Activated CD4-positive, alpha-beta T cell treated with anti-CD3 and anti-CD28 coated beads, Interleukin-2, amount 10 ng/mL, durations not matched to agents 24 days and 14 days (primary cell): ENCODE data around the gene CLEC2A. TPM values are rescaled to one million over a fixed set of nuclear protein-coding genes. Genes with fewer than 3 reads are reported as not detected.
"Not testable (repeated sequence)": the region's sequence is repeated elsewhere in the genome, so short reads cannot be mapped to it uniquely, and the experiment has no call there.

Source experiments
- DNase-seq: peaks from one replicate; pipeline ENCODE4 v3.0.0; 2022
- H3K27ac Mint-ChIP-seq: one replicate; pipeline ENCODE4 v1.8.0; 2022; ENCODE audit warnings: mild to moderate bottlenecking, mixed read lengths
- H3K27me3 Mint-ChIP-seq: one replicate; pipeline ENCODE4 v1.8.0; 2022; ENCODE audit warnings: mixed read lengths
- H3K36me3 Mint-ChIP-seq: one replicate; pipeline ENCODE4 v1.8.0; 2022; ENCODE audit warnings: low read depth, mild to moderate bottlenecking, mixed read lengths
- H3K4me1 Mint-ChIP-seq: one replicate; pipeline ENCODE4 v1.8.0; 2021; ENCODE audit warnings: mixed read lengths
- H3K4me3 Mint-ChIP-seq: one replicate; pipeline ENCODE4 v1.8.0; 2022; ENCODE audit warnings: mild to moderate bottlenecking, moderate library complexity, mixed read lengths
- H3K9me3 Mint-ChIP-seq: one replicate; pipeline ENCODE4 v1.8.0; 2021; ENCODE audit warnings: mixed read lengths
- intact Hi-C: fragments of 100-400 bp; cut with micrococcal nuclease; formaldehyde crosslinking; loops from one replicate; pipeline ENCODE4 v1.15.1; 2023
- total RNA-seq: library from RNA; stranded (reverse); gene quantifications from 2 replicates; pipeline ENCODE4 v1.2.3, GENCODE V29; 2022

The CLEC2A gene
- total RNA-seq, 1 donor from 2014 or later: not detected

DNA sequence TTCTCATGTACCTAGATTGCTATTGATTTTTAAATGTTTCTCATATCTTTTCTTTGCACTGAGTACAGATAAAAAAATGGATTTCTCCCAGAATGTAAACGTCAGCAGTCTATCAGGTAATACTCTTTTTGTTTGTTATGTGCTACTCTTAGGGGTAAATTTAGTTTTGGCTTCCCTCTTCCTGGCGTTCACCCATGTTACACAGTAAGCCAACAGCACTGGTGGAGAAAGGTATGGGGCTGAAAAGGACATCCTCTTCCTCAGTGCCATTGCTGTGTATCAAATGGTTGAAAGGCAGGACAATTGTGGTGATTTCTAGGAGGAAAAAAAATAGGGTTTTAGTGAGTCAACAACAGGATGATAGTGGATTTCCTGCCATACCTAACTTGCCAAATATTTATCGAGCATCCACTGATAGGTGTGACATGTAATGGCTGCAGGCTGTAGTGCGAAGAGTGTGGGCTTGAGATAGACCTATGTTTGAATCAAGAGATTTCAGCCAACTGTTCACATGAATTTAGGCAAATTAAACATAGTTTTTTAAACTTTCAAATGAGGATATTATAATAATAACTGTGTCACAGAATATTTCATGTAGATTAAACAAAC lies 43.4 kb downstream of the CLEC2A start:
- peaks cover 2% of the 10 kb centered on the region for H3K36me3 Mint-ChIP-seq
- no peak for DNase-seq
- no peak overlapping the region for H3K4me3 Mint-ChIP-seq
- intact Hi-C loops: no loop called here
- no peak overlapping the region for H3K27ac Mint-ChIP-seq
- H3K9me3 Mint-ChIP-seq: peaks cover 7% of the 10 kb centered on the region
- peaks cover 14% of the 10 kb centered on the region for H3K27me3 Mint-ChIP-seq
- peaks cover 5% of the 10 kb centered on the region for H3K4me1 Mint-ChIP-seq

- peaks cover 2% of the 10 kb centered on the region for H3K36me3 Mint-ChIP-seq
- H3K4me3 Mint-ChIP-seq: no peak overlapping the region
- H3K9me3 Mint-ChIP-seq: peaks cover 4% of the 10 kb centered on the region
- DNase-seq: no peak
- intact Hi-C loops: no loop called here
- H3K27me3 Mint-ChIP-seq: peaks cover 5% of the 10 kb centered on the region
- H3K27ac Mint-ChIP-seq: no peak overlapping the region
- peaks cover 4% of the 10 kb centered on the region for H3K4me1 Mint-ChIP-seq
Measured at GRCh38 chr12:9883175-9883574, 49.0 kb downstream of the CLEC2A start.

- H3K4me1 Mint-ChIP-seq: peaks cover 8% of the 10 kb centered on the region
- H3K27me3 Mint-ChIP-seq: peaks cover 5% of the 10 kb centered on the region
- peaks cover 2% of the 10 kb centered on the region for H3K36me3 Mint-ChIP-seq
- no peak overlapping the region for H3K4me3 Mint-ChIP-seq
- intact Hi-C loops: no loop called here
- no peak overlapping the region for H3K27ac Mint-ChIP-seq
- H3K9me3 Mint-ChIP-seq: peaks cover 4% of the 10 kb centered on the region
- no peak for DNase-seq
Measured at GRCh38 chr12:9881988-9882387, 50.2 kb downstream of the CLEC2A start.

DNA sequence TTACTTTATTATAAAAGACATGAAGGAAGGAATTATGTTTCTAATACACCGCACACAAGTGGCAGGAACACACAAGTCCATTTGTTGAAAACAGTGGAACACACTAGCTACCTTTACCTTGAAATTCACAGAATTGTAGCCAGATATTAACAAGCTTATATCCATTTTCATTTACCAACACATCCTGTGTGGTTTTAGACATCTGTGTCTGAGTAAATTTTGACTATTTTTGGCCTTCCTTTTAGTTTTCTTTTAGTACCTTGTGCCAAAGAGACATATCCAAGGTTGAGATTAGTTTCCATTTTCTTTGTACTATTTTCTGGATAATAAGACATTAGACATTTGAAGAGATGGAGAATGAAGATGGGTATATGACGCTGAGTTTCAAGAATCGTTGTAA lies 50.9 kb downstream of the CLEC2A start, which contains the start of gene KLRF2:
TSS of gene KLRF2 (plus strand) at position 244 of the 400 bp plus-strand sequence. CDS start at position 351, 107 bp downstream.
- H3K4me1 Mint-ChIP-seq: peaks cover 8% of the 10 kb centered on the region
- peaks cover 1% of the 10 kb centered on the region for H3K36me3 Mint-ChIP-seq
- H3K9me3 Mint-ChIP-seq: no peaks in the 10 kb centered on the region
- peaks cover 2% of the 10 kb centered on the region for H3K27me3 Mint-ChIP-seq
- no peak within 1 kb of the TSS for H3K27ac Mint-ChIP-seq
- H3K4me3 Mint-ChIP-seq: no peak within 1 kb of the TSS
- intact Hi-C loops: no loop called here
- DNase-seq: no peak

- no peak overlapping the region for H3K4me3 Mint-ChIP-seq
- H3K27ac Mint-ChIP-seq: no peak overlapping the region
- no peaks in the 10 kb centered on the region for H3K27me3 Mint-ChIP-seq
- no peak for DNase-seq
- no peaks in the 10 kb centered on the region for H3K9me3 Mint-ChIP-seq
- intact Hi-C loops: no loop called here
- H3K4me1 Mint-ChIP-seq: peaks cover 8% of the 10 kb centered on the region
- H3K36me3 Mint-ChIP-seq: no peaks in the 10 kb centered on the region
Measured at GRCh38 chr12:9880532-9881078, 51.6 kb downstream of the CLEC2A start.

GRCh38 chr12:9876120-9876519 lies 56.0 kb downstream of the CLEC2A start:
- H3K4me3 Mint-ChIP-seq, H3K27me3 Mint-ChIP-seq, H3K9me3 Mint-ChIP-seq, DNase-seq, H3K36me3 Mint-ChIP-seq, intact Hi-C loops, H3K27ac Mint-ChIP-seq: not testable (repeated sequence)
- H3K4me1 Mint-ChIP-seq: peaks cover 14% of the 10 kb centered on the region

GRCh38 chr12:9872742-9873141 lies 59.4 kb downstream of the CLEC2A start:
- H3K27me3 Mint-ChIP-seq: no peaks in the 10 kb centered on the region
- H3K27ac Mint-ChIP-seq: no peak overlapping the region
- DNase-seq: no peak
- H3K36me3 Mint-ChIP-seq: no peaks in the 10 kb centered on the region
- H3K4me3 Mint-ChIP-seq: no peak overlapping the region
- peaks cover 5% of the 10 kb centered on the region for H3K9me3 Mint-ChIP-seq
- intact Hi-C loops: no loop called here
- peaks cover 22% of the 10 kb centered on the region for H3K4me1 Mint-ChIP-seq

DNA sequence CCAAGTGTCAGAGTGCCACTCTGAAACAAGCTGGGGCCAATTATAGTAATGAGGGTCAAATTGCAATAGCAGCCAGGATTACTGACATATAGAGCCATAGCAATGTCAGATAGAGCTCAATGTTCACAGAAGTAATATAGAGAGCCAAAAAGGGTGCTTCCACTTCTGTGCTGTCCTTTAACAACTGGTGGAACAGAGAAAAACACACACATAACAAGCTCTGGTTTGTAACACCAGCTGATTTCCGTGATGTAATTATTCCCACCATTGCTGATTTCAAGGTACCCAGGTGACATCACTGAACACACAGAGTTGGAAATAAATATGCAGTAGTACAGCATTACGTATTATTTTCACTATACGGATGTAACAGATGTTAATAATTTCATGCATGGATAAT lies 60.0 kb downstream of the CLEC2A start:
- peaks cover 5% of the 10 kb centered on the region for H3K9me3 Mint-ChIP-seq
- DNase-seq: no peak
- H3K4me3 Mint-ChIP-seq: no peak overlapping the region
- H3K27ac Mint-ChIP-seq: no peak overlapping the region
- H3K36me3 Mint-ChIP-seq: no peaks in the 10 kb centered on the region
- H3K27me3 Mint-ChIP-seq: no peaks in the 10 kb centered on the region
- intact Hi-C loops: no loop called here
- H3K4me1 Mint-ChIP-seq: peaks cover 17% of the 10 kb centered on the region

- Mint-ChIP-seq H3K9me3 (peaks cover 4% of the 10 kb centered on the region), H3K36me3 (peaks cover 3% of the 10 kb centered on the region), H3K4me3 (peak overlapping the region; percentile 92), H3K27ac (peak overlapping the region; percentile 93), H3K4me1 (peaks cover 21% of the 10 kb centered on the region), H3K27me3 (no peaks in the 10 kb centered on the region)
- peak; percentile 65 for DNase-seq
- intact Hi-C loops: no loop called here
Measured at GRCh38 chr12:9870286-9870866, 61.8 kb downstream of the CLEC2A start.

GRCh38 chr12:9869307-9870161 lies 62.6 kb downstream of the CLEC2A start, which contains the start of gene CLEC2B:
Gene CLEC2B (minus strand): TSS chr12:9869354.
- intact Hi-C loops: loop anchor here (1.0 to 10.0 kb wide), 11 partner anchors 38 to 845 kb away; partner anchors contain the start of genes GABARAPL1 and MAGOHB
- DNase-seq: peak; percentile 80

DNA sequence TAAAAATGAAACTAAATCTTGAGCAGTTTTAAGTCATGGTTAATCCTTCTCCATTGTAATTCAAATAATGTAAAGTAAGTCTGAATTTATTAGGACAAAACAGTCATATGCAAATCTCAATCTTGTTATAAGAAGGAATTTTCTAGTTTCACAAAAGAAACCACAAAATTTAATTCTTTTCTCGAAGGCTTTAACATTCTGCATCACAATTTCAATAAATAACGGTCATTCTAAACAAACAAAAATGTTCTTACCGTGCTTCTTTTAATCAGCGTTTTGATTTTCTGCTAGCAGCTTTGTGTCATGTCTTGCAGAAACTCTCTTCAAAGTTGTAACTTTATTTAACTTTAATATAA lies 63.2 kb downstream of the CLEC2A start:
- Mint-ChIP-seq H3K4me3 (peak overlapping the region; percentile 92), H3K27me3 (no peaks in the 10 kb centered on the region), H3K27ac (peak overlapping the region; percentile 93), H3K4me1 (peaks cover 33% of the 10 kb centered on the region), H3K36me3 (peaks cover 9% of the 10 kb centered on the region), H3K9me3 (peaks cover 3% of the 10 kb centered on the region)
- intact Hi-C loops: loop anchor here (1.0 to 10.0 kb wide), 12 partner anchors 38 to 844 kb away; partner anchors contain the start of genes GABARAPL1 and MAGOHB
- DNase-seq: no peak

More at GRCh38 chr12:9869307-9870161, 62.6 kb downstream of the CLEC2A start, which contains the start of gene CLEC2B:
- Mint-ChIP-seq H3K9me3 (no peaks in the 10 kb centered on the region), H3K36me3 (peaks cover 4% of the 10 kb centered on the region), H3K27me3 (no peaks in the 10 kb centered on the region), H3K4me3 (peak within 1 kb of the TSS; percentile 92), H3K27ac (peak within 1 kb of the TSS; percentile 93), H3K4me1 (peaks cover 28% of the 10 kb centered on the region)

DNA sequence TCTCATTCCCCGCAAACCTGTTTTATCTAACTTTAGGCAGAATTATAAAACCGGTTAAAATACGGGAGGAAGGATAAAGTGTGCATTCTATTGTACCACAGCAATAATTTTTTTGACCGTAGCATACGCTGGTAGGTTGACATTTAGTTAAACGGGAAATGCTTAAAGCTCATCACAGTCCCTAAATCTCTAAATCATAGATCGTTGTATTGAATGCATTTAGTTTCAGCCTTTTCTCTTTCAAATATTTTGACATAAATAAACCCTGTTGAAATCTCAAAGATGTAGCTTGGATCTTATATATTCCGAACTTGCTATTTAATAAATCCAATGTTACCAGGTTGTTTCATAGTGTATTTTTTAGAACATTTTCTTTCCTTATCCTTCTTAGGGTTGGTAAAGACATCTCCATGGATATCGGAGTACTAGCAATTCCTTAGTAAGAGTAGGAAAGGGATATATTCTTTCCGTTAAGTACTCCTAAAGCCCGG lies 63.8 kb downstream of the CLEC2A start:
- intact Hi-C loops: loop anchor here (1.0 to 10.0 kb wide), 10 partner anchors 39 to 844 kb away; partner anchors contain the start of genes GABARAPL1 and MAGOHB
- H3K27me3 Mint-ChIP-seq: no peaks in the 10 kb centered on the region
- H3K27ac Mint-ChIP-seq: peak overlapping the region; percentile 93
- peaks cover 14% of the 10 kb centered on the region for H3K36me3 Mint-ChIP-seq
- H3K4me3 Mint-ChIP-seq: peak overlapping the region; percentile 92
- peaks cover 9% of the 10 kb centered on the region for H3K9me3 Mint-ChIP-seq
- peaks cover 38% of the 10 kb centered on the region for H3K4me1 Mint-ChIP-seq
- no peak for DNase-seq

- intact Hi-C loops: loop anchor here (5.0 to 10.0 kb wide), 4 partner anchors 40 to 843 kb away; partner anchors contain the start of gene MAGOHB
- Mint-ChIP-seq H3K27me3 (no peaks in the 10 kb centered on the region), H3K27ac (peak overlapping the region; percentile 78), H3K36me3 (peaks cover 23% of the 10 kb centered on the region), H3K4me3 (peak overlapping the region; percentile 88), H3K4me1 (peaks cover 45% of the 10 kb centered on the region), H3K9me3 (peaks cover 16% of the 10 kb centered on the region)
- no peak for DNase-seq
Measured at GRCh38 chr12:9867531-9867930, 64.6 kb downstream of the CLEC2A start.
